Limb (tissue), 2 donors: ENCODE data around the gene FLCN.

Experiments used
- DNase-seq, 2 donors: peaks; one replicate each; pipeline ENCODE4 v3.0.0-alpha.2; 2016; ENCODE audit errors: extremely low spot score in 2 of 2

The FLCN gene

DNA sequence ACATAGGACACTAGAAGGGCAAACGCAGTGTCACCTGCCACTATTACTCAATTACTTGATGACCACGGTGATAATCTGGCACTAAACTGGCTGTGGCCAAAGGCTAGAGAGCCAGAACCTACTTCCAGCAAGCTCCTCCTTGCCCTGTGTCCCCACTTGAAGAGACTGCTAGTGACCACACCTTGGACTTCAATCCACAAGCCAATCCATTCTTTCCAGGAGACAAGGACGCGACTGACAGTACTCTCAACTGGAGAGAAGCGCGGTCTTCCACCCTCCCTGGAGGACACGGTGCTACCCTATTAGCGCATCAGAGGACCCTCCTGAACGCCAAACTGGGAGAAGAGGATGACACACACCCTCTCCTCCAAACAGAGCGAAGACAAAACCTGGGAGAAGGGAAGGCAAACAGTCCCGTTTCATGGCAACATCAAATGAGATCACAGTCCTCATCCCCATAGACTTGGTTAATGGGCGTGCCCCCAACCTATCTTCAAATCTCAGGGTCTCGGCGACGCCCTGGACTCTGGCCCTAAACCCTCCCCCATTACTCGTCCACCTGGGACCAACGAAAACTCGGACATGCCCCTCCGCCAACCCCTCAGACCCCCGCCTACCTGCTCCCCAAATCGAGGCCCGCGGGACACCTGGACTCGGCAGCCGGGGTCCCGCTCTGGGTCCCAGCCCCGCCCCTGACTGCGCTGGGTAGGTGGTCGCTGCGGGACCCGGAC is 508 bp downstream of the FLCN start:
- DNase-seq: no peak

DNA sequence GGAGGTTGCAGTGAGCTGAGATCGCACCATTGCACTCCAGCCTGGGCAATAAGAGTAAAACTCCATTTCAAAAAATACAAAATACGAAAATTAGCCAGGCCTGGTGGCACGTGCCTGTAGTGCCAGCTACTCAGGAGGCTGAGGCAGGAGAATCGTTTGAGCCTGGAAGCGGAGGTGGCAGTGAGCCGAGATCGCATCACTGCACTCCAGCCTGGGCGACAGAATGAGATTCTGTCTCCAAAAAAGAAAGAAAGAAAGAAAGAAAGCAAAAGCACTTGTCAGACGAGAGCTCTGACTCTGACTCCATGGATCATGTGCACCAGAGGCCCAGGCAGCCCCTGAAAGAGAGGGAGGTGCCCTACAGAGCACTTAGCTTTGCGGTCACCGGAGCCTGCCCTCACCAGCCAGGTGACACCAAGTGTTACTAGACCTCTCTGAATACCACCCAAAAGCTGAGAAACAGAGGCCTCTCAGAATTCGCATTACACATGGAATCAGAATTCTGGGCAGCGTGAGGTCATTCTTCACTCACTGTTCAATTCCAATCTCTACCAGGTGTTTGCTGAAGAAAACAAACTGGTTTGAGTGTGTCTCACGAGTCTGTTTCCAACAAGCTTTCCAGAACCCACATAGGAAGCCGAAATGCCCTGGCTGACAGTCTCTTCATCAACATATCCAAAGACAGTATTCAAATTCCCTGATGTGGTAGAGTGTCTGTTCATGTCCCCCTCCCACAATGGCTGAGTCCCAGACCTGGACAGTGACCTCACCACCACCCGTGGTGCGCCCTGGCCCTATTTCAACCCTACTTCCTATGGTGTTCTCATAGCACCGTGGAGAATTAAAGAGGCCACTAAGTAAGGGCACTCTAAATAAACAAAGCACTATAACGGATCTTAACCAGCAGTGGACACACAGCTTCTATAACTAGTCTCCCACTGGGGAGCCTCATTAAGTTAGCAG is 1.5 kb downstream of the FLCN start:
- no peak for DNase-seq

DNA sequence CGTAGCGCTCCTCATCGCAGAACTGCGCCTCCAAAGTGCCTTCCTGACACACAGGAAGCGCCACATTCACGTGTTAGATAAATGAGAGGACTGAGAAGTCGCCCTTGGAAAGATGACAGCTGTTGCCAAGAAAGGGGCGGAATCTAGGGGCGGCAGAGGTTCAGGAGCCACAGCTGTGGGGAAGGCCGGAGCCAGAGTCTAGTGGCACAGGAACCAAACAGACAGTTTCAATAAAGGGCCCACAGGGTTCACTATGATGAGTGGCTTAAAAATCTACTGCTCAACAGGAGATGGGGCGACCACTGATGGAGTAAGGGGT is 4.7 kb downstream of the FLCN start:
- DNase-seq: no peak

DNA sequence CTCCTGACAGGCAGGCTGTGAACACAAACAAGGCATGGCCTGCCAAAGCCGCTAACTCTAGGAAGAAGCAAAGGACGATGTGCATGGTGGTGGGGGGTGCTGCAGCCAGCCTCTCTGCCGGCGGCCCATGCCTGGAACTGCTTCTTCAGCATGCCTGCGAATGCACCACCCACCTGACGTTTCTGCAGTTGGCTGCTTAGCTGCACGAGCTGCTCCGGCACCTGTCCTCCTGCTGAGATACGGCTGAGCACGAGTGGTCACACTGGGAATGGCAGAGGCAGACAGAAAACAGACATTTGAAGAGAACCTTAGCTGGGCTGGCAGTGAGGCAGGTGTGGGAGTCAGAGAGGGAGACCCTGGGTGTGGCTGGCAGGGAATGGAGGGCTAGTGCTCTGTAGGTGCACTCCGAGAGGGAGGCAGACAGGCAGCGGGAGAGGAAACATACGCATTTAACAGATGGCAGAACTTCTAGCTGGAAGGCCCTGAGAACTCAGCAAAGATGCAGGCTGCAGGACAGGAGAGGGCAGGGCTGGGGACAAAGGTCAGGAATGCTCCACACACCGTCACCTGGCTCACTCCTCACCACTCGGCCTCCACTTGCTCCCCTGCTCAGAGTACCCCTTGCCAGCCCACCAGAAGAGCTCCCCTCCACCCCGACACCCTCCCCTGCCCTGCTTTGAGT is 5.2 kb downstream of the FLCN start:
- no peak for DNase-seq

DNA sequence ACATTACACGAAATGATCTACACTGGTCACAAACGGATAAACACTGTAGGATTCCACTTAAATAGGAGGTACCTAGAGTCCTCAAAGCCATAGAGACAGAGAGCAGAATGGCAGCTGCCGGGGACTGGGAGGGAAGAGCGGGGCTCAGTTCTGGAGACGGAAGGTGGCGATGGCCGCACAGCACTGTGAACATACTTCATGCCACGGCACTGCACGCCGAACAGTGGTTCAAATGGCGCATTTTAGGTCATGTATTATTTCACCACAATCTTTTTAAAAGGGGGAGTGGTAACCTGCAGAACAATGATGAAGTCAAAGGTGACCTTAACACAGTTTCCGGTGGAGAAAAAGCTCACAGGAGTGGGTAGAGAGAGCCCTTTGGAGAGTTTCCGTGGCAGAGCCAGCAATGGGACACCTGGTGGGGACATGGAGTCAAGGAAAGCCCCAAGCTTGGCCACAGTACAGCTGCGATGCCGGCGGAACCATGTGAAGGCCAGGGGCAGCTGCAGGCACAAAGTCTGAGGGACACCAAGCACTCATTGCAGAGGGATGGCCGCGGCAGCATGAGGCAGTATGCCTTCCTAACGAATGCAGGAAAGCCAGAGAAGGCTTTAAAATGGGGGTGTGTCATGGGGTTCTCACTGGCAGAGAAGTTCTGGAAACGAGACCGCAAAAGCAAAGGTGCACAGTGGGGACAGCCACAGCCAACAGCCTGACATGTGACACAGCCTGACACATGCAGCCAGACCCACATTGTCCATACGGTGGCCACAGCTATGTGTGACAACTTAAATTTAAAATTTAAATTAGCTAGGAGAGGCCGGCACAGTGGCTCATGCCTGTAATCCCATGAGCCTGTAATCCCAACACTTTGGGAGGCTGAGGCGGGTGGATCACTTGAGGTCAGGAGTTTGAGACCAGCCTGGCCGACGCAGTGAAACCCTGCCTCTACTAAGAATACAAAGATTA is 7.3 kb downstream of the FLCN start:
- no peak for DNase-seq

DNA sequence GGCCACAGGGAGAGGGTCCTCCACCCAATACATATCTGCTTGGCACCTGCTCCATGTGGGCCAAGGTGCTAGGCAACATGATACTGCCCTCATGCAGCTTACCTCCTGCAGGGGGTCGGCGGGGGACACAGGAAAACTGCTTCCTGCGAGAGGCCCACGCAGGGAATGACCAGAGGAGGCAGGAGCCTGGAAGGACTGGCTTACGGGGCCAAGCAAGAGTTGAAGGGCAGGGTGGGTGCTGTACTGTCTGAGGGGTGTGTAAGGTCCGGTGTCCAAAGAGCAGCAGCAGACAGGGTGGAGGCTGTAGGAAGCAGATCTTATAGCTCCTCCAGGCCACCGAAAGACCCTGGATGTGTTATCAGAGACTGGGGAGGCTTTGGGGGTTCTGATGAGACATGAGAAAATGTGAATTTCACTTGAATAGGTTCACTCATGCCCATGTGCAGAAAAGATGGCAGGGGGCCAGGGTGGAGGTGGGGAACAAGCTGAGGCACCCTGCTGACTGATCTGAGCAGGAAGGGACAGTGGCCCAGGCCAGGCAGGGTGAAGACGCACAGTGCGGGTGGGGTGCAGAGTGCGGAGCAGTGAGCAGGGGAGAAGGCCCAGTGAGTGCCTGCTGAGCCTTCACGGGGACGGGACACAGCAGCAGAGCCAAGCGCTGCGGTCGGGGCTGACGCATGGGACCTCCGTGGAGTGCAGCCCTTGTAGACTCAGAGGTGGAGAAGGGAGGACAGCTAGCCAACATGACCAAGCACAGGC is 8.3 kb downstream of the FLCN start:
- no peak for DNase-seq

DNA sequence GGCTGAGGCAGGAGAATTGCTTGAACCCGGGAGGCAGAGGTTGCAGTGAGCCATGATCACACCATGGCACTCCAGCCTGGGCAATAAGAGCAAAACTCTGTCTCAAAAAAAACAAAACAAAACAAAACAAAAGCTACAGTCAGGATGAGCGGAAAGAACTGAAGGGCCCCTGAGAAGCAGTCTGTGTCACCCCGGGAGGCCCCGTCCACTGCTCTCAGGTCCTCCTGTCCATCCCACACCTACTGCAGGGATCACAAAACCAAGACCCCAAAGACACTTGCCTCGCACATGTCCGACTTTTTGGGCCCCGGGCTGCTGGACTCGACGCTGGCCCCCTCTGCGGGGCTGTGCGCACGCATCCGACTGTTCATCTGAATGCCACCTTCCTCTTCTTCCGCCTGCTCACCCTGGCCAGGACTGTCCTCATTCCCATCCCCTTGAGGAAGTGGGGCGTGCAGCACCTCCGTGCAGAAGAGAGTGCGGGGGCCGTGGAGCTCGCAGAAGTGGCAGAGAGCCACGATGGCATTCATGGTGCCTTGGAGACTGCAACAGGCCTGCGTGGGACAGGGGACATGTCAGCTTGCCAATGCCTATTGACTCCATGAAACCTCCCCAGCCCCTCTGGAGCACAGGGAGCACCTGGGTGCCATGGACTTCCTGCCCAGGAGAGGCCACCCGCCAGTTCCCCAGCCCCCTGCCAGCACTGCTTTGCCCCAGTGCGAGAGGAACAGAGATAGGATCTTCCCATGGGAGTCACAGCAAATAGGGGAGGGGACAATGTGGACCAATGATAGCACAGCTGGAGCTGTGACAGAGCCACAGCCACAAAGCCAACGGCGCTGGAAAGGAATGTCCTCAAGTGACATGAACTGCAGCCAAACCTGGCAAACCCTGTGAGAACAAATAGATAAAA is 9.1 kb downstream of the FLCN start:
- no peak for DNase-seq

DNA sequence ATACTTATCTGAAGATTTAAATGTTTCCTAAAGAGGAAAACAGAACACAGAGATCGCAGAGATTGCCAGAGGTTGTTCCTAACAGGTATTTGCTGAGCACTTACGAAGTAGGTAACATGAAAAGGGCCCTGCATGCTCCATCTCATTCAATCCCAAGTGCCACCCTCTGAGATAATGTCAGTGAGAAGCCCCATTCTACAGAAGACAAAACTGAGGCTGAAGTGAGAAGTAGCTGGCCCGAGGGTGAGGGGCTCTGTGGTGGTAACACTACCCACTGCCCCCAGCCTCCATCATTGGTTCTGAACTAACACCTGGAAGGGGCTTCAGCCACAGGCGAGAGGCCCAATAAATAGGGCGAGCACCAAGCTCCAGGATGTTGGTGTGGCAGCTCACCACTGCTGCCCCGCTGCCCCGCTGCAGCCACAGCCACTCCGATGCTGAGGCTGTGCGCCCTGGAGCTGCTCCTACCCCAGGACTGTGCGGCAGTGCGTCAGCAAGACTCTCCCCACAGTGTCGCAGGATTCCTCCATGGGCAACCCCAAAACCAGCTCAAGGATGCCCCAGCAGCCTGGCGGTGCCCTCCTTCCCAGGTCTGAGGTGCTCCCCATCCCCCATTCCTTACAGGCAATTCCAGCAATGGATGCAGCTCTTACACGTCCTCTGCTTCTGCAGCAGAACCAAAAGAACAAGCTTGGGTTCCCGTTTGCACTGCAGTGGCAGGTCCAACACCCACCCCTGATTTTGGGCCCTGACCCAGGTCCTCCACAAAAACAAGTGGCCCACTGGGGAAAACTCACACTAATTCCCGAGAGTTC is 10.3 kb downstream of the FLCN start:
- DNase-seq: no peak

DNA sequence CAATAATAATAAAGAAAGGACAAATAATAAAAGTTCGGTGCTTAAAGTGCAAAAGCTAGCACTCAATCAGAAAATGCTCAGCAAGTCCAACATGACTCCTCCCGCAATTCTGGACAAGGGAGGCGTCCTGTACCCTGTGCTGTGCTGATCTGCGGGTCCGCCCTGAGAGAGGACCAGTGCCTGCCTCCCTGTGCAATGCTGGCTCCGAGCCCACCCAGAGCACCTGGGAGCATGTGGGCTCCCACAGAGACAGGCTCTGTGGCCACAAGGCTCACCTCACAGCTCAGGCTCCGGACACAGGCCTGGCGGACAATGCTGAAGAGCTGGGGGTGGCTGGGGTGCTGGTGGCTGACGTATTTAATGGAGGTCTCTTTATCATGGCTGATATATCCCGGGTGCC is 11.1 kb downstream of the FLCN start:
- DNase-seq: no peak

DNA sequence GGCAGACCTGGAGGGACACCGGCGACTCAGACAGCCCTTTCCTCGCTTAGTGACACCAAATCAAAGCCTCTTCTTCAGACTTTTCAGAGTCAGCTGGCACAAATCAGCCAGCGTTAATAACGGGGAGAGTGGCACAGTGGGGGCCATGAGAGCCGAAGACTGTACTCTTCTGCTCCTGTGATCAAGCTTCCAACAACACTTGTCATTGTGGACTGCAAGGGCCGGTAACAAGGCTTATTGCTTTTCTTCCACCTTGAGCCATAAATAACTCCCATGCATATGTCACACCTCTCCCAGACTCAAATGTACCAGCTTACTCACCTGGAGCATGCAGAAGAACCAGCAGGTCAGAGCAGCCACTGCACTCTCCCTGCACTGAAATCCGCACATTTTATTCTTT is 12.8 kb downstream of the FLCN start:
- no peak for DNase-seq

DNA sequence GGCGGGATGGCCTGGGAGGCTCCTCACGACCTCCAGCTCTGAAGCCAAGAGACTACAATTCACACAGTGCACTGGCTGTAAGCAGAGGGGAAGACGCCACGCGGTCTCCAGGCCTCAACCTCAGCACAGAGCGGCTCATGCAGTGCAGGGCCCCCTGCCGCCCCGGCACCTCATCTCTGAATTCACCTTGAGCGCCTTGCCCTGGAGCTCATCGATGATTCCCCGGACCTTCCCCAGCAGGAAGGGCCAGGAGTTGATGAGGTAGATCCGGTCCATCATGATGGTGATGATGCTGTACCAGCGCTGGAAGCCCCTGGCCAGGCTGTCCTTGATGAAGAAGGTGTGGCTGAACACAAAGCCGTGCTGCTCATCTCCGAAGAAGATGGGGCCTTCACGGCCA is 13.2 kb downstream of the FLCN start:
- DNase-seq: no peak

DNA sequence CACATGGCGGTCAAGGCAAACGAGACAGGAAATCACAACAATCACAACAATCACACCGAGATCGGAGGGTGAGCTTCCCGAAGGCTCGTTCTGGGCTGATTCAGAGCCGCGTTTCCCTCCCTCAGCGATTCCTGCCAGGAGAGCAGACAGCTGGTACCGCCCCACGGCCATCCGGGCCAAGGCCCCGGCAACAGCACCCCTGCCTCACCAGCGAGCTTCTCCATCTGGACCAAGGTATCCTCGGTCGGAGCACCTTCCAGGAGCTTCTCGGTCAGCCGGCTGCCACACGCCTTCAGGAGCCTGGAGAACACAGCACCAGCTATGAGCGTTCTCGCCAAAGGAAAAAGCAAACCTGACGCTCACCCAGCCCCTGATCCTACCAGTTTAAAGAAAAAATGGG is 15.6 kb downstream of the FLCN start:
- no peak for DNase-seq

DNA sequence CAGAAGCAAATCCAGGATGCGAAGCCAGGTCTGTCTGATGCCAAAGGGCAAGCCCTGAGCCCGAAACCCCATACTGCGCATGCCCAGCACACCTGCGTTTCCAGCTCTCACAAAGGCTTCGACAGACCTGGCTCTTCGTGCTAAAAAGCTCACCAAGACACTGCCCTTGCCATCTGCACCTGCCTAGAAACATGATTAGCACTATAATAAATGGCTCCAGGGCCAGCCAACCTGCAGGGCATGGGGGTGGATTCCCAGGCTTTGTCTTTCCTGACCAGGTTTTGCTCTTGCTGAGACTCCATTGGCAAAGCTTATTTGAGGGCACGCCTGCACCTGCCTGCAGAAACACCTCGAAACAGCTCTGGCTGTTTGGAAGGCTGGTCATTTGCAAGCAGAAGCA is 16.4 kb downstream of the FLCN start:
- DNase-seq: no peak

DNA sequence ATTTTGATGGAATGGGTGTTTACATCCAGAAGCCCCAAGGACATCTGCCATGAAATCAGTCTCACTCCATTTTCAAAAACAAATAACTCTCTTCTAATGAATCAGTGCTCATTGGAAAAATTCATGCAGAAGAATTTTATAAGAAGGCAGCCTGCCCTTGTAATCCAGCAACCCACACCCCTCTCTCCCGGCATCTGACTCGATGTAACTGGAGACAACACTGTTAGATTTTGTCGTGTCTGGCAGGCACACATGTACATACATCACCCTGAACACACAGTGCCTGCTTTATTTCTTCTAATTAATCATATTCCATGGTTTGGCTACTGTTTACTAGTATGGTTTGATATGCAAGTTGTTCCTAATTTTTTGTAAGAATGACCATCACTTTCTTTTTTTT is 19.0 kb downstream of the FLCN start:
- no peak for DNase-seq

DNA sequence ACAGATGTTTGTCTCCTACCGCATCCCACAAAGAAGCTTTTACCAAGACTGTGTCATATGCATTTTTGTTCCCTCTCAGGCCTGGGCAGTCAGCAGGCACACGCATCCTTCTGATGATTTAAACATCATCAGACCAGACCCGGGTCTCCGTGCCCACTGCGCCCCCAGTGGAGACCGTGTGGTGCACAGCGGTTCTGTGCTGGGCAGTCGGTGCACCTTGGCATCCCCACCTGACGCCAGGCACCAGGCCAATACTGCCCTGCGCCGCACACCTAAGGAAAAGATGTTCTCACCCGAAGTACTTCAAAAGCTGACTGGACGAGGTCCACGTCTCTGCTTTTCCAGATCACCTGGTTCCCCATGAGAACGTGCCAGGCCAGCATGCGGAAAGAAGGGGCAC is 20.2 kb downstream of the FLCN start:
- DNase-seq: no peak

DNA sequence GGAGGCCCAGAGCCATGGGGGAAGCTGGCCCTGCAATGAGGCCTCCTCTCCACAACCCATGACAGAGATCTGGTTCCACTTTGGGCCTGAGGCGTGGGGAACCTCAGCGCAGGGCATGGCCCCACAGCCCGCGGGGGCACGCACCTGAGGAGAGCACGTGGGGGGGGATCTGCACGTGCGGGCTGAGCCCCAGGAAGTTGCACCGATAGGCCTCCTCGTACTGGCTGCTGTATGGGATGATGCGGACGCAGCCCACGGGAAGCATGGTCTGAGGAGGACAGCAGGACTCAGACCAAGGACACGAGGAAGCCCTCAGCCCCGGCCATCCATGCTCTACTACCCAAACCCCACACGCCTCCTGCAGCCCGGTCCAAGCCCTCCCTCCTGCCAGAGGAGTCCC is 20.7 kb downstream of the FLCN start:
- no peak for DNase-seq

DNA sequence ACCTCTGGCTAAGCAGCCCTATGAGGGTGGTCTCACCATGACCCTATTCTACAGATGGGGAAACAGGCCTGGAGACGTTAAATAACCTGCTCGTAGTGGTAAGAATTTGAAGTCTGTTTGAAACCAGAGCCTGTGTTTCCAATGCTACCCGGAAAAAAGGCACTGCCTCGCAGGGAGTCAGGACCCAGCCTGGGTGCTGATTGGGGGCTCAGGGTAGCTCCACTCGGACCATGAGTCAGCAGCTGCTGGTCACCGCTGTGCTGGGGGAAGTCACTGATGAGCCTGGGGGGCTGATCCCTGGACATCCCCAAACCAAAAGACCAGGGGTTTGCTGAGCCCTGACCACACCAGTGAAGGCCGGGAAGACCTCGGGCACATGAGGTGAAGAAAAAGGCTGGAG is 21.4 kb downstream of the FLCN start:
- DNase-seq: no peak

DNA sequence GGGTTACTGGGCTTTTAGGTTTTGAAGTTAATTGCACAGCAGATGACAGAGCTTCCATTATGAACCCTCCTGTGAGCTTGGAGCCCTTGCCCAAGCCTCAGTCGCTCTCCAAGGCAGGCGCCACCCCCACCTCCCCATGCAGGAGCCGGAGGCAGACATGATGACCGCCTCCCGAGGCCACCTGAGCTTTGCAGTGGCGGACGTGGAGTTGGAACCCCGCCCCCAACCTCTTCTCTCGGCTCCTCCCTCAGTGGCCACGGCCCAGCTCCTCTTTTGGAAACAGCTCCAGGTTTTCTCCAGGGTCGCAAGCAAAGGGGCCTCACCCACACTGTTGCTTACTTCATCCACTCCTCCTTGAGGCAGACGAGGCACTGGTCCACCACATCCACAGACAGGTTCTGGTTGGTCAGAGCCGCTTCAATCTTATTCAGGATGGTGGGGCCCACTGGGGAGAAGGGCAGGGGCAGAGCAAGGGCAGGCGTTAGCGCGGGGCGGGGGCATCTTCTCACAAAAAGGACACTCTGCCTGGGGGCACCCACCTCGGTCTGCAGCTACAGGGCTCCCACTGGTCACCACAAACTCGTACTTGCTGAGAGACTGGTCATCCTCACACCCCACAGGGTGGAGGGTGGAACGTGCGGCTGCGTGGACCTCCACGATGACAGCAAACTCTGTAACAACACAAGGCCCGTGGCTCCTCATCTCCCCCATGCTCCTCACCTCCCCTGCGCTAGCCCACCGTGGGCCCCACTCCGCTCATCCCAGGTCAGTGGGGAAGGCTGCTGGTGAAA is 22.1 kb downstream of the FLCN start:
- DNase-seq: no peak
